Measurements from ENCODE around the gene SLC6A6.

DNA sequence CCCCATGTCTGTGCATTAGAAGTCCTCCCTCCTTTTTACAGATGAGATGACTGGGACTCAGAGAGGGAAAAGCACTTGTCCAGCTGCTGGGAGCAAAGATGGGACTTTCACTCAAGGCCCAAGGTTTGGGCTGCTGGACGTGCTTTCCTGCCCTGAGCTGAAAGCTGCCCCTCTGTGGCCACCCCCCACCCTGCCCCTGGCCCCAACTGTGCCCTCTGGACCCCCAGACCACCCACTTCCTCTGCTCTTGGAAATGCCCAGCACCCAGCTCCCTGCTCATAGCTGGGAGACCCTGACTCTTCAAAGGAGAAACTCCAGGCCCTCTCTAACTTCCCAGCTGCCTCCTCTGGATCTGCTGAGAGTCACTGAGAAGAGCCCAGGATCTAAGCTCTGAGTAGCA lies 117.0 kb downstream of the SLC6A6 start:
- TF ChIP-seq, protein P1, sequence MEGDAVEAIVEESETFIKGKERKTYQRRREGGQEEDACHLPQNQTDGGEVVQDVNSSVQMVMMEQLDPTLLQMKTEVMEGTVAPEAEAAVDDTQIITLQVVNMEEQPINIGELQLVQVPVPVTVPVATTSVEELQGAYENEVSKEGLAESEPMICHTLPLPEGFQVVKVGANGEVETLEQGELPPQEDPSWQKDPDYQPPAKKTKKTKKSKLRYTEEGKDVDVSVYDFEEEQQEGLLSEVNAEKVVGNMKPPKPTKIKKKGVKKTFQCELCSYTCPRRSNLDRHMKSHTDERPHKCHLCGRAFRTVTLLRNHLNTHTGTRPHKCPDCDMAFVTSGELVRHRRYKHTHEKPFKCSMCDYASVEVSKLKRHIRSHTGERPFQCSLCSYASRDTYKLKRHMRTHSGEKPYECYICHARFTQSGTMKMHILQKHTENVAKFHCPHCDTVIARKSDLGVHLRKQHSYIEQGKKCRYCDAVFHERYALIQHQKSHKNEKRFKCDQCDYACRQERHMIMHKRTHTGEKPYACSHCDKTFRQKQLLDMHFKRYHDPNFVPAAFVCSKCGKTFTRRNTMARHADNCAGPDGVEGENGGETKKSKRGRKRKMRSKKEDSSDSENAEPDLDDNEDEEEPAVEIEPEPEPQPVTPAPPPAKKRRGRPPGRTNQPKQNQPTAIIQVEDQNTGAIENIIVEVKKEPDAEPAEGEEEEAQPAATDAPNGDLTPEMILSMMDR (IDR thresholded peaks at IDR 0.05; ENCODE audit: low read depth, low read length, missing input control): no peak
- no peak for TF ChIP-seq SP1 (IDR thresholded peaks at IDR 0.05)
- TF ChIP-seq, protein P2, sequence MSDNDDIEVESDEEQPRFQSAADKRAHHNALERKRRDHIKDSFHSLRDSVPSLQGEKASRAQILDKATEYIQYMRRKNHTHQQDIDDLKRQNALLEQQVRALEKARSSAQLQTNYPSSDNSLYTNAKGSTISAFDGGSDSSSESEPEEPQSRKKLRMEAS (IDR thresholded peaks at IDR 0.05): no peak
- TF ChIP-seq RAD21 (IDR thresholded peaks at IDR 0.05): no peak
- no peak for TF ChIP-seq EGR1 (IDR thresholded peaks at IDR 0.05; ENCODE audit: low read depth in 2 of 2)
- TF ChIP-seq, protein P3, sequence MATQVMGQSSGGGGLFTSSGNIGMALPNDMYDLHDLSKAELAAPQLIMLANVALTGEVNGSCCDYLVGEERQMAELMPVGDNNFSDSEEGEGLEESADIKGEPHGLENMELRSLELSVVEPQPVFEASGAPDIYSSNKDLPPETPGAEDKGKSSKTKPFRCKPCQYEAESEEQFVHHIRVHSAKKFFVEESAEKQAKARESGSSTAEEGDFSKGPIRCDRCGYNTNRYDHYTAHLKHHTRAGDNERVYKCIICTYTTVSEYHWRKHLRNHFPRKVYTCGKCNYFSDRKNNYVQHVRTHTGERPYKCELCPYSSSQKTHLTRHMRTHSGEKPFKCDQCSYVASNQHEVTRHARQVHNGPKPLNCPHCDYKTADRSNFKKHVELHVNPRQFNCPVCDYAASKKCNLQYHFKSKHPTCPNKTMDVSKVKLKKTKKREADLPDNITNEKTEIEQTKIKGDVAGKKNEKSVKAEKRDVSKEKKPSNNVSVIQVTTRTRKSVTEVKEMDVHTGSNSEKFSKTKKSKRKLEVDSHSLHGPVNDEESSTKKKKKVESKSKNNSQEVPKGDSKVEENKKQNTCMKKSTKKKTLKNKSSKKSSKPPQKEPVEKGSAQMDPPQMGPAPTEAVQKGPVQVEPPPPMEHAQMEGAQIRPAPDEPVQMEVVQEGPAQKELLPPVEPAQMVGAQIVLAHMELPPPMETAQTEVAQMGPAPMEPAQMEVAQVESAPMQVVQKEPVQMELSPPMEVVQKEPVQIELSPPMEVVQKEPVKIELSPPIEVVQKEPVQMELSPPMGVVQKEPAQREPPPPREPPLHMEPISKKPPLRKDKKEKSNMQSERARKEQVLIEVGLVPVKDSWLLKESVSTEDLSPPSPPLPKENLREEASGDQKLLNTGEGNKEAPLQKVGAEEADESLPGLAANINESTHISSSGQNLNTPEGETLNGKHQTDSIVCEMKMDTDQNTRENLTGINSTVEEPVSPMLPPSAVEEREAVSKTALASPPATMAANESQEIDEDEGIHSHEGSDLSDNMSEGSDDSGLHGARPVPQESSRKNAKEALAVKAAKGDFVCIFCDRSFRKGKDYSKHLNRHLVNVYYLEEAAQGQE (IDR thresholded peaks at IDR 0.05): no peak
- TF ChIP-seq TAF1 (conservative IDR thresholded peaks at IDR 0.05): no peak
- TF ChIP-seq, protein P4, sequence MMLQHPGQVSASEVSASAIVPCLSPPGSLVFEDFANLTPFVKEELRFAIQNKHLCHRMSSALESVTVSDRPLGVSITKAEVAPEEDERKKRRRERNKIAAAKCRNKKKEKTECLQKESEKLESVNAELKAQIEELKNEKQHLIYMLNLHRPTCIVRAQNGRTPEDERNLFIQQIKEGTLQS (IDR thresholded peaks at IDR 0.05): no peak
- no peak for TF ChIP-seq YY1 (IDR thresholded peaks at IDR 0.05)
- no peak for TF ChIP-seq NR2F2 (IDR thresholded peaks at IDR 0.05)
- TF ChIP-seq GABPA (IDR thresholded peaks at IDR 0.05 in 1 of 2, conservative IDR thresholded peaks at IDR 0.05 in 1 of 2): no peak
- no peak for TF ChIP-seq JUND (IDR thresholded peaks at IDR 0.05)
- TF ChIP-seq, protein P5, sequence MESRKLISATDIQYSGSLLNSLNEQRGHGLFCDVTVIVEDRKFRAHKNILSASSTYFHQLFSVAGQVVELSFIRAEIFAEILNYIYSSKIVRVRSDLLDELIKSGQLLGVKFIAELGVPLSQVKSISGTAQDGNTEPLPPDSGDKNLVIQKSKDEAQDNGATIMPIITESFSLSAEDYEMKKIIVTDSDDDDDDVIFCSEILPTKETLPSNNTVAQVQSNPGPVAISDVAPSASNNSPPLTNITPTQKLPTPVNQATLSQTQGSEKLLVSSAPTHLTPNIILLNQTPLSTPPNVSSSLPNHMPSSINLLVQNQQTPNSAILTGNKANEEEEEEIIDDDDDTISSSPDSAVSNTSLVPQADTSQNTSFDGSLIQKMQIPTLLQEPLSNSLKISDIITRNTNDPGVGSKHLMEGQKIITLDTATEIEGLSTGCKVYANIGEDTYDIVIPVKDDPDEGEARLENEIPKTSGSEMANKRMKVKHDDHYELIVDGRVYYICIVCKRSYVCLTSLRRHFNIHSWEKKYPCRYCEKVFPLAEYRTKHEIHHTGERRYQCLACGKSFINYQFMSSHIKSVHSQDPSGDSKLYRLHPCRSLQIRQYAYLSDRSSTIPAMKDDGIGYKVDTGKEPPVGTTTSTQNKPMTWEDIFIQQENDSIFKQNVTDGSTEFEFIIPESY (IDR thresholded peaks at IDR 0.05): no peak

Measured in liver (tissue), 3 donors.